Activated T-helper 2 cell treated with anti-CD3 and anti-CD28 coated beads, Interferon-gamma antibody, Interleukin-2, Interleukin-4, amounts not matched to agents 10 μg/mL and 5 μg/mL and 100 μg/mL, durations not matched to agents 14 hours and 24 hours and 36 hours (primary cell): ENCODE results near the gene PDE8B. TPM values are rescaled to one million over a fixed set of nuclear protein-coding genes. Genes with fewer than 3 reads are reported as not detected.
"Not testable (repeated sequence)": the region's sequence is repeated elsewhere in the genome, so short reads cannot be mapped to it uniquely, and the experiment has no call there.

ENCODE experiments used
- DNase-seq: peaks from one replicate; pipeline ENCODE4 v3.0.0; 2021; ENCODE audit warnings: low spot score
- H3K27ac Mint-ChIP-seq: one replicate; pipeline ENCODE4 v1.8.0; 2021; ENCODE audit warnings: mixed read lengths
- H3K27me3 Mint-ChIP-seq: one replicate; pipeline ENCODE4 v1.8.0; 2021; ENCODE audit warnings: low read depth, mixed read lengths
- H3K36me3 Mint-ChIP-seq: one replicate; pipeline ENCODE4 v1.8.0; 2021; ENCODE audit warnings: low read depth, mixed read lengths
- H3K4me1 Mint-ChIP-seq: one replicate; pipeline ENCODE4 v1.8.0; 2021; ENCODE audit warnings: low read depth, mixed read lengths
- H3K4me3 Mint-ChIP-seq: one replicate; pipeline ENCODE4 v1.8.0; 2021; ENCODE audit warnings: low read depth, mild to moderate bottlenecking, moderate library complexity, mixed read lengths
- H3K9me3 Mint-ChIP-seq: one replicate; pipeline ENCODE4 v1.8.0; 2021; ENCODE audit warnings: mixed read lengths
- intact Hi-C: fragments of 100-400 bp; cut with micrococcal nuclease; formaldehyde crosslinking; loops from one replicate; pipeline ENCODE4 v1.15.1; 2023
- total RNA-seq: library from RNA; stranded (reverse); gene quantifications from 2 replicates; pipeline ENCODE4 v1.2.3, GENCODE V29; 2022

The PDE8B gene
- total RNA-seq, 1 donor from 2014 or later, result 0.05 TPM

GRCh38 chr5:77454123-77454522 lies 243.6 kb downstream of the PDE8B start:
- intact Hi-C loops, result no loop called here
- Mint-ChIP-seq H3K27ac (no peak overlapping the region), H3K4me3 (no peak overlapping the region), H3K27me3 (no peaks in the 10 kb centered on the region), H3K4me1 (peaks cover 3% of the 10 kb centered on the region), H3K9me3 (no peaks in the 10 kb centered on the region), H3K36me3 (peaks cover 43% of the 10 kb centered on the region)
- no peak for DNase-seq

- no peak for DNase-seq
- intact Hi-C loops, result no loop called here
- Mint-ChIP-seq H3K36me3 (peaks cover 21% of the 10 kb centered on the region), H3K27ac (no peak overlapping the region), H3K4me1 (peaks cover 5% of the 10 kb centered on the region), H3K9me3 (no peaks in the 10 kb centered on the region), H3K27me3 (no peaks in the 10 kb centered on the region), H3K4me3 (no peak overlapping the region)
These were observed 250.8 kb downstream of the PDE8B start for GRCh38 chr5:77461287-77461686.

DNA sequence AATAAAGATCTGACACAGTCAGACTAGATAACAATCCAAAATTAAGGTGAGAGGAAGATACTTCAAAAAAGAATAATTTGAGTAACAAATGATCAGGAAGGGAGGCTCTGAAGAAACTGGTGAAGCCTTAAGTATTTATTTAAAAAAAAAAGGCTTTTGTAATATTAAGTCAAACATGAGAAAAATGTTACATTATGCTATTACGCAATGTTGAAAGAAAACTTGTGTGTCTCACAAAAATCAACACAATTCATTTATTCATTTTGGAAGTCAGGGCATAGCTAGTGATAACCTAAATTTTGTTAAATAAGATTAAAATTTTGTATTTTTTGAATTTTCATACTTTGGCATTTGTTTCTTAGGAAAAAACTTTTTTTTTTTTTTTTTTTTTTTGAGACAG lies 253.4 kb downstream of the PDE8B start:
- Mint-ChIP-seq H3K9me3 (peaks cover 4% of the 10 kb centered on the region), H3K27ac (no peak overlapping the region), H3K27me3 (no peaks in the 10 kb centered on the region), H3K36me3 (peaks cover 25% of the 10 kb centered on the region), H3K4me3 (no peak overlapping the region), H3K4me1 (peaks cover 8% of the 10 kb centered on the region)
- intact Hi-C loops, result no loop called here
- DNase-seq, result no peak

DNA sequence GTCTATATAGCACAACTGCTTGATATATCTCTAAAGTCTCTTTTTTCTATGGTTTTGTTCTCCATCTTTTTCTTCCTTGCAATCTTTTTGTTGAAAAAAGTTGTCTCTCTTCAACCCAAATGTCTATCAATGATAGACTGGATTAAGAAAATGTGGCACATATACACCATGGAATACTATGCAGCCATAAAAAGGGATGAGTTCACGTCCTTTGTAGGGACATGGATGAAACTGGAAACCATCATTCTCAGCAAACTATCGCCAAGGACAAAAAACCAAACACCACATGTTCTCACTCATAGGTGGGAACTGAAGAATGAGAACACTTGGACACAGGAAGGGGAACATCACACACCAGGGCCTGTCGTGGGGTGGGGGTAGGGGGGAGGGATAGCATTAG lies 258.4 kb downstream of the PDE8B start:
- DNase-seq, H3K4me3 Mint-ChIP-seq, H3K27ac Mint-ChIP-seq, H3K4me1 Mint-ChIP-seq, intact Hi-C loops, H3K27me3 Mint-ChIP-seq: not testable (repeated sequence)
- H3K9me3 Mint-ChIP-seq, result peaks cover 20% of the 10 kb centered on the region
- H3K36me3 Mint-ChIP-seq, result peaks cover 60% of the 10 kb centered on the region

DNA sequence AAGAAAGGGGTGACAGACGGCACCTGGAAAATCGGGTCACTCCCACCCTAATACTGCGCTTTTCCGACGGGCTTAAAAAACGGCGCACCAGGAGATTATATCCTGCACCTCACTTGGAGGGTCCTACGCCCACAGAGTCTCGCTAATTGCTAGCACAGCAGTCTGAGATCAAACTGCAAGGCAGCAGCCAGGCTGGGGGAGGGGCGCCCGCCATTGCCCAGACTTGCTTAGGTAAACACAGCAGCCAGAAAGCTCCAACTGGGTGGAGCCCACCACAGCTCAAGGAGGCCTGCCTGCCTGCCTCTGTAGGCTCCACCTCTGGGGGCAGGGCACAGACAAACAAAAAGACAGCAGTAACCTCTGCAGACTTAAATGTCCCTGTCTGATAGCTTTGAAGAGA lies 264.6 kb downstream of the PDE8B start:
- H3K4me1 Mint-ChIP-seq, intact Hi-C loops: not testable (repeated sequence)
- peaks cover 17% of the 10 kb centered on the region for H3K9me3 Mint-ChIP-seq

More for the DNA sequence above, 264.6 kb downstream of the PDE8B start:
- H3K36me3 Mint-ChIP-seq, result peaks cover 72% of the 10 kb centered on the region
- not testable (repeated sequence) for DNase-seq, H3K27me3 Mint-ChIP-seq, H3K4me3 Mint-ChIP-seq, H3K27ac Mint-ChIP-seq

Other genes starting within 250 kb of the PDE8B start
- 25.6 and 28.2 TPM in 2 replicates for gene AGGF1, start 180.3 kb upstream of the PDE8B start, total RNA-seq
- gene ZBED3, start 123.4 kb upstream of the PDE8B start, total RNA-seq, result 0.48 and 0.60 TPM in 2 replicates